H1 (cell line): Measurements from ENCODE around the gene PCDHGA7.

ENCODE experiments used
- POLR2AphosphoS5 ChIP-seq: IDR thresholded peaks from 2 replicates; pipeline ENCODE4 v1.6.1; 2011; ENCODE audit warnings: low read depth, low read length
- TF ChIP-seq, protein P1 (sequence below), 3 experiments: IDR thresholded peaks; 1 replicate in 2 of 3; 2 replicates in 1 of 3; pipeline versions ENCODE4 v1.5.1 to v1.6.1; 2011; ENCODE audit warnings: low read length in 3 of 3, mild to moderate bottlenecking in 3 of 3, inconsistent platforms in 2 of 3, low read depth in 1 of 3, moderate library complexity in 1 of 3; ENCODE audit not compliant: insufficient read depth in 1 of 3; ENCODE audit errors: control extremely low read depth in 1 of 3

DNA sequence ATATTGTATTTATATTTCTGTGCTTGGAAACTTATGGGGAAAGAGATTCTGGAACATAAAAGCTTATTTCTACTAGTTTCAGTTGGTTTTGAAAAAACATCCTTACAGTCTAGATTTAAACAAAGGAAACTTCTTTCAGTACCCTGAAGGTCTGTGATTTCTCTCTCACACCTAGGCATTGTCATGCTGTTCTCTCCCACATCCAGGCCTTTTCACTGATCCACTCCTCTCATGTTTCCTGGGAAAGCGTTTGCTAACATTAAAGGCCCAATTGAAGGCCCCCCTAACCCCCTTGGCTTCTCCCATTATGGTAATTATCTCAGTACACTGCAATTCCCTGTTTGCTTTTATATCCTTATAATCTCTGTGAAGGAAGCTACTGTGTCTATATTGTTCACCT is 39.8 kb upstream of the PCDHGA7 start:
- TF ChIP-seq, protein P1, sequence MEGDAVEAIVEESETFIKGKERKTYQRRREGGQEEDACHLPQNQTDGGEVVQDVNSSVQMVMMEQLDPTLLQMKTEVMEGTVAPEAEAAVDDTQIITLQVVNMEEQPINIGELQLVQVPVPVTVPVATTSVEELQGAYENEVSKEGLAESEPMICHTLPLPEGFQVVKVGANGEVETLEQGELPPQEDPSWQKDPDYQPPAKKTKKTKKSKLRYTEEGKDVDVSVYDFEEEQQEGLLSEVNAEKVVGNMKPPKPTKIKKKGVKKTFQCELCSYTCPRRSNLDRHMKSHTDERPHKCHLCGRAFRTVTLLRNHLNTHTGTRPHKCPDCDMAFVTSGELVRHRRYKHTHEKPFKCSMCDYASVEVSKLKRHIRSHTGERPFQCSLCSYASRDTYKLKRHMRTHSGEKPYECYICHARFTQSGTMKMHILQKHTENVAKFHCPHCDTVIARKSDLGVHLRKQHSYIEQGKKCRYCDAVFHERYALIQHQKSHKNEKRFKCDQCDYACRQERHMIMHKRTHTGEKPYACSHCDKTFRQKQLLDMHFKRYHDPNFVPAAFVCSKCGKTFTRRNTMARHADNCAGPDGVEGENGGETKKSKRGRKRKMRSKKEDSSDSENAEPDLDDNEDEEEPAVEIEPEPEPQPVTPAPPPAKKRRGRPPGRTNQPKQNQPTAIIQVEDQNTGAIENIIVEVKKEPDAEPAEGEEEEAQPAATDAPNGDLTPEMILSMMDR (IDR thresholded peaks at IDR 0.05; ENCODE audit: control extremely low read depth in 1 of 3, insufficient read depth in 1 of 3, low read depth in 1 of 3, low read length in 3 of 3), result no peak
- TF ChIP-seq POLR2AphosphoS5, result no peak
